CD4-positive, CD25-positive, alpha-beta regulatory T cell (primary cell): Measurements from ENCODE around the gene SNX30. TPM values are rescaled to one million over a fixed set of nuclear protein-coding genes. Genes with fewer than 3 reads are reported as not detected.
A peak's percentile ranks its signal among the peaks of the same experiment; 100 is the strongest.

Experiments
- ATAC-seq, 2 donors: fragments of 150-1000 bp; cut with Tn5 transposase; one replicate each; pipeline ENCODE4 v1.10.0; 2021; ENCODE audit warnings: low read depth in 2 of 2, moderate number of reproducible peaks in 2 of 2, moderate library complexity in 1 of 2
- DNase-seq, 3 donors: peaks; one replicate each; pipeline versions ENCODE4 v3.0.0 to v3.0.0-alpha.2; 2012 to 2022; ENCODE audit warnings: mixed read lengths in 1 of 3
- H3K27ac ChIP-seq: one replicate; pipeline ENCODE4 v1.7.0; 2013; ENCODE audit warnings: mild to moderate bottlenecking, low read length; ENCODE audit not compliant: insufficient read depth, poor library complexity, severe bottlenecking
- H3K27me3 ChIP-seq: one replicate; pipeline ENCODE4 v1.7.0; 2013; ENCODE audit warnings: low read length; ENCODE audit not compliant: control insufficient read depth, insufficient read depth
- H3K36me3 ChIP-seq: one replicate; pipeline ENCODE4 v1.7.0; 2013; ENCODE audit warnings: mild to moderate bottlenecking, low read length, moderate library complexity; ENCODE audit not compliant: control insufficient read depth, insufficient read depth
- H3K4me1 ChIP-seq: 2 replicates; pipeline ENCODE4 v1.7.0; 2013; ENCODE audit warnings: mild to moderate bottlenecking, low read length; ENCODE audit not compliant: insufficient read depth, control insufficient read depth, poor library complexity, severe bottlenecking
- H3K4me3 ChIP-seq: one replicate; pipeline ENCODE4 v1.7.0; 2013; ENCODE audit warnings: low read depth, mild to moderate bottlenecking, low read length, moderate library complexity
- H3K9me3 ChIP-seq, 2 experiments: 1 replicate in 1 of 2; 2 replicates in 1 of 2; pipeline ENCODE4 v1.7.0; 2013; ENCODE audit warnings: low read length in 2 of 2, mild to moderate bottlenecking in 1 of 2, moderate library complexity in 1 of 2; ENCODE audit not compliant: control insufficient read depth in 2 of 2
- H3K27ac Mint-ChIP-seq, 3 donors: one replicate each; pipeline ENCODE4 v1.8.0; 2020 to 2022; ENCODE audit warnings: mild to moderate bottlenecking in 3 of 3, mixed read lengths in 3 of 3, moderate library complexity in 2 of 3
- H3K27me3 Mint-ChIP-seq: one replicate; pipeline ENCODE4 v1.8.0; 2022; ENCODE audit warnings: mild to moderate bottlenecking, mixed read lengths
- H3K36me3 Mint-ChIP-seq: one replicate; pipeline ENCODE4 v1.8.0; 2020; ENCODE audit warnings: mixed read lengths
- H3K4me1 Mint-ChIP-seq, 4 donors: one replicate each; pipeline ENCODE4 v1.8.0; 2020 to 2022; ENCODE audit warnings: mixed read lengths in 4 of 4, mild to moderate bottlenecking in 1 of 4
- H3K4me3 Mint-ChIP-seq, 4 donors: one replicate each; pipeline ENCODE4 v1.8.0; 2020 to 2022; ENCODE audit warnings: mild to moderate bottlenecking in 4 of 4, mixed read lengths in 4 of 4, moderate library complexity in 3 of 4
- H3K9me3 Mint-ChIP-seq, 7 donors: one replicate each; pipeline ENCODE4 v1.8.0; 2020 to 2022; ENCODE audit warnings: mixed read lengths in 7 of 7, mild to moderate bottlenecking in 3 of 7, moderate library complexity in 2 of 7
- polyA plus RNA-seq, 4 donors: library from polyadenylated mRNA; unstranded; fragments of 300-500 nt; fragmentation: Illumina TruSeq; gene quantifications; one replicate each; pipeline ENCODE4 v1.2.3, GENCODE V29; 2021
- total RNA-seq: library from RNA; stranded (reverse); gene quantifications from one replicate; pipeline ENCODE4 v1.2.3, GENCODE V29; 2022

SNX30 gene
- total and polyA plus RNA-seq, 5 donors from 2014 or later = 1.5 to 12.3 (median 2.0) TPM

- H3K36me3 ChIP-seq = no peaks in the 10 kb centered on the region
- Mint-ChIP-seq H3K9me3 (peaks cover 0 to 1% (median 0%) of the 10 kb centered on the region in 7 donors), H3K27me3 (peaks cover 4% of the 10 kb centered on the region), H3K4me3 (peak overlapping the region in 3 of 4 donors; percentile 3 to 89 (median 51)), H3K4me1 (peaks cover 25 to 78% (median 63%) of the 10 kb centered on the region in 4 donors), H3K36me3 (peaks cover 10% of the 10 kb centered on the region), H3K27ac (peak overlapping the region; percentile 29 to 88 (median 74))
- no peaks in the 10 kb centered on the region for H3K27me3 ChIP-seq
- no peak overlapping the region for H3K4me3 ChIP-seq
- no peak overlapping the region for H3K27ac ChIP-seq
- H3K9me3 ChIP-seq = no peaks in the 10 kb centered on the region
- H3K4me1 ChIP-seq = peaks cover 64% of the 10 kb centered on the region
- DNase-seq = no peak
- no peak for ATAC-seq
These were observed 3.2 kb downstream of the SNX30 start for GRCh38 chr9:112753725-112754124.

- peaks cover 57% of the 10 kb centered on the region for H3K4me1 ChIP-seq
- peaks cover 4% of the 10 kb centered on the region for H3K27me3 Mint-ChIP-seq
These were observed 4.0 kb downstream of the SNX30 start for GRCh38 chr9:112754578-112754977.

GRCh38 chr9:112755016-112755427 is 4.5 kb downstream of the SNX30 start:
- Histone ChIP-seq H3K27me3 (no peaks in the 10 kb centered on the region), H3K9me3 (no peaks in the 10 kb centered on the region), H3K36me3 (no peaks in the 10 kb centered on the region), H3K4me3 (peak overlapping the region; percentile 8), H3K4me1 (peaks cover 52% of the 10 kb centered on the region), H3K27ac (peak overlapping the region; percentile 43)
- peak overlapping the region; percentile 23 to 88 (median 45) for H3K27ac Mint-ChIP-seq
- H3K36me3 Mint-ChIP-seq = peaks cover 10% of the 10 kb centered on the region
- H3K4me1 Mint-ChIP-seq = peaks cover 19 to 76% (median 57%) of the 10 kb centered on the region in 4 donors
- ATAC-seq = no peak
- H3K27me3 Mint-ChIP-seq = peaks cover 3% of the 10 kb centered on the region
- DNase-seq = no peak
- peaks cover 0 to 1% (median 0%) of the 10 kb centered on the region in 7 donors for H3K9me3 Mint-ChIP-seq
- peak overlapping the region; percentile 54 to 84 (median 60) for H3K4me3 Mint-ChIP-seq

More at GRCh38 chr9:112754578-112754977, 4.0 kb downstream of the SNX30 start:
- Mint-ChIP-seq H3K27ac (peak overlapping the region; percentile 23 to 88 (median 45)), H3K36me3 (peaks cover 10% of the 10 kb centered on the region), H3K4me3 (peak overlapping the region; percentile 54 to 84 (median 60)), H3K4me1 (peaks cover 19 to 76% (median 57%) of the 10 kb centered on the region in 4 donors), H3K9me3 (peaks cover 0 to 1% (median 0%) of the 10 kb centered on the region in 7 donors)
- Histone ChIP-seq H3K27ac (peak overlapping the region; percentile 43), H3K9me3 (no peaks in the 10 kb centered on the region), H3K27me3 (no peaks in the 10 kb centered on the region), H3K4me3 (peak overlapping the region; percentile 8), H3K36me3 (no peaks in the 10 kb centered on the region)
- DNase-seq (peak in 2 of 3 donors; percentile 52 to 89), ATAC-seq (peak; percentile 48 to 61)

GRCh38 chr9:112755675-112756074 is 5.1 kb downstream of the SNX30 start:
- Mint-ChIP-seq H3K4me1 (peaks cover 19 to 79% (median 57%) of the 10 kb centered on the region in 4 donors), H3K4me3 (peak overlapping the region in 3 of 4 donors; percentile 27 to 67 (median 54)), H3K27ac (peak overlapping the region in 2 of 3 donors; percentile 78 to 88), H3K36me3 (peaks cover 13% of the 10 kb centered on the region), H3K27me3 (no peaks in the 10 kb centered on the region), H3K9me3 (peaks cover 0 to 1% (median 0%) of the 10 kb centered on the region in 7 donors)
- DNase-seq (no peak), ATAC-seq (no peak)
- Histone ChIP-seq H3K27me3 (no peaks in the 10 kb centered on the region), H3K36me3 (no peaks in the 10 kb centered on the region), H3K4me3 (no peak overlapping the region), H3K9me3 (no peaks in the 10 kb centered on the region), H3K4me1 (peaks cover 51% of the 10 kb centered on the region), H3K27ac (no peak overlapping the region)

GRCh38 chr9:112757282-112757883 is 6.8 kb downstream of the SNX30 start:
- peaks cover 0 to 1% (median 0%) of the 10 kb centered on the region in 7 donors for H3K9me3 Mint-ChIP-seq
- no peak overlapping the region for H3K4me3 Mint-ChIP-seq
- peaks cover 38% of the 10 kb centered on the region for H3K4me1 ChIP-seq
- DNase-seq (no peak), ATAC-seq (no peak)
- H3K4me1 Mint-ChIP-seq = peaks cover 12 to 82% (median 59%) of the 10 kb centered on the region in 4 donors
- no peaks in the 10 kb centered on the region for H3K9me3 ChIP-seq
- no peak overlapping the region for H3K4me3 ChIP-seq
- no peaks in the 10 kb centered on the region for H3K36me3 ChIP-seq
- H3K27ac Mint-ChIP-seq = peak overlapping the region in 2 of 3 donors; percentile 18 to 55
- H3K27me3 Mint-ChIP-seq = no peaks in the 10 kb centered on the region
- peaks cover 20% of the 10 kb centered on the region for H3K36me3 Mint-ChIP-seq
- H3K27me3 ChIP-seq = no peaks in the 10 kb centered on the region
- no peak overlapping the region for H3K27ac ChIP-seq

- Mint-ChIP-seq H3K27me3 (no peaks in the 10 kb centered on the region), H3K36me3 (peaks cover 23% of the 10 kb centered on the region), H3K4me1 (peaks cover 8 to 81% (median 56%) of the 10 kb centered on the region in 4 donors), H3K27ac (no peak overlapping the region), H3K9me3 (peaks cover 0 to 1% (median 0%) of the 10 kb centered on the region in 7 donors), H3K4me3 (no peak overlapping the region)
- Histone ChIP-seq H3K4me3 (no peak overlapping the region), H3K36me3 (no peaks in the 10 kb centered on the region), H3K9me3 (no peaks in the 10 kb centered on the region), H3K27ac (no peak overlapping the region), H3K27me3 (no peaks in the 10 kb centered on the region), H3K4me1 (peaks cover 33% of the 10 kb centered on the region)
- ATAC-seq (no peak), DNase-seq (no peak)
These were observed 7.4 kb downstream of the SNX30 start for GRCh38 chr9:112757940-112758339.

- no peak for ATAC-seq
- DNase-seq = no peak
- Histone ChIP-seq H3K4me1 (peaks cover 5% of the 10 kb centered on the region), H3K4me3 (no peak overlapping the region), H3K36me3 (no peaks in the 10 kb centered on the region), H3K9me3 (no peaks in the 10 kb centered on the region), H3K27me3 (no peaks in the 10 kb centered on the region), H3K27ac (no peak overlapping the region)
- Mint-ChIP-seq H3K4me3 (no peak overlapping the region), H3K27ac (peak overlapping the region; percentile 3 to 82 (median 24)), H3K27me3 (no peaks in the 10 kb centered on the region), H3K9me3 (peaks cover 0 to 1% (median 0%) of the 10 kb centered on the region in 7 donors), H3K36me3 (peaks cover 20% of the 10 kb centered on the region), H3K4me1 (peaks cover 0 to 62% (median 41%) of the 10 kb centered on the region in 4 donors)
These were observed 10.3 kb downstream of the SNX30 start for GRCh38 chr9:112760821-112761220.
